Smooth muscle cell (in vitro differentiated cells): Measurements from ENCODE around the gene TTC16. TPM values are rescaled to one million over a fixed set of nuclear protein-coding genes. Genes with fewer than 3 reads are reported as not detected.

Experiments
- DNase-seq: peaks from one replicate; lab custom pipeline; 2025; ENCODE audit not compliant: unreplicated experiment; lab: John Stamatoyannopoulos, UW
- H2AFZ ChIP-seq: fragments of 200-600 bp; sonication (generic); 2 replicates; pipeline ENCODE4 v1.6.0; 2016; ENCODE audit warnings: antibody characterized with exemption, low read depth, mild to moderate bottlenecking
- H3F3A ChIP-seq: fragments of 200-600 bp; sonication (generic); 2 replicates; pipeline ENCODE4 v1.6.0; 2017; ENCODE audit warnings: antibody characterized with exemption, low read depth
- H3K27ac ChIP-seq: fragments of 200-600 bp; sonication (generic); 2 replicates; pipeline ENCODE4 v1.5.1; 2016; ENCODE audit warnings: low read depth, mild to moderate bottlenecking
- H3K27me3 ChIP-seq: fragments of 200-600 bp; sonication (generic); 2 replicates; pipeline ENCODE4 v1.6.1; 2016; ENCODE audit warnings: low read depth, mild to moderate bottlenecking
- H3K36me3 ChIP-seq: fragments of 200-600 bp; sonication (generic); 2 replicates; pipeline ENCODE4 v1.5.1; 2016; ENCODE audit warnings: low read depth
- H3K4me1 ChIP-seq: fragments of 200-600 bp; sonication (generic); 2 replicates; pipeline ENCODE4 v1.5.1; 2016; ENCODE audit warnings: low read depth
- H3K4me2 ChIP-seq: fragments of 200-600 bp; sonication (generic); 2 replicates; pipeline ENCODE4 v1.6.0; 2016; ENCODE audit warnings: mild to moderate bottlenecking
- H3K4me3 ChIP-seq: fragments of 200-600 bp; sonication (generic); 2 replicates; pipeline ENCODE4 v1.5.1; 2016; ENCODE audit warnings: mild to moderate bottlenecking
- H3K79me2 ChIP-seq: fragments of 200-600 bp; sonication (generic); 2 replicates; pipeline ENCODE4 v1.6.0; 2016; ENCODE audit warnings: low read depth, mild to moderate bottlenecking
- H3K9ac ChIP-seq: fragments of 200-600 bp; sonication (generic); 2 replicates; pipeline ENCODE4 v1.6.0; 2016; ENCODE audit warnings: low read depth
- H3K9me3 ChIP-seq: fragments of 200-600 bp; sonication (generic); replicated peaks from 2 replicates; pipeline ENCODE4 v1.5.1; 2016; ENCODE audit warnings: low read depth
- H4K20me1 ChIP-seq: fragments of 200-600 bp; sonication (generic); 2 replicates; pipeline ENCODE4 v1.6.0; 2016; ENCODE audit warnings: low read depth
- CTCF ChIP-seq: fragments of 200-600 bp; sonication (generic); IDR thresholded peaks from 2 replicates; pipeline ENCODE4 v1.5.1; 2017; ENCODE audit warnings: borderline replicate concordance, mild to moderate bottlenecking, antibody characterized with exemption; ENCODE audit not compliant: insufficient read depth, poor library complexity, severe bottlenecking
- WGBS: methylation state at CpG from one replicate; pipeline ENCODE4 v1.1.7; 2016; ENCODE audit warnings: low lambda C conversion rate; 5-methylcytosine and 5-hydroxymethylcytosine counted together
- polyA plus RNA-seq: library from polyadenylated mRNA; unstranded; fragments of >200 nt; fragmentation: Nextera tagmentation; extraction: Ambion mirVana; gene quantifications from 2 replicates; pipeline ENCODE4 v1.2.1, GENCODE V29; 2016
- total RNA-seq: library from RNA; depleted of rRNA; stranded (reverse); fragments of >200 nt; gene quantifications from 2 replicates; pipeline ENCODE4 v1.2.3, GENCODE V29; 2014

The TTC16 gene
- total and polyA plus RNA-seq, 2 experiments from 2014 or later, result 0.22 TPM; not detected in 1

DNA sequence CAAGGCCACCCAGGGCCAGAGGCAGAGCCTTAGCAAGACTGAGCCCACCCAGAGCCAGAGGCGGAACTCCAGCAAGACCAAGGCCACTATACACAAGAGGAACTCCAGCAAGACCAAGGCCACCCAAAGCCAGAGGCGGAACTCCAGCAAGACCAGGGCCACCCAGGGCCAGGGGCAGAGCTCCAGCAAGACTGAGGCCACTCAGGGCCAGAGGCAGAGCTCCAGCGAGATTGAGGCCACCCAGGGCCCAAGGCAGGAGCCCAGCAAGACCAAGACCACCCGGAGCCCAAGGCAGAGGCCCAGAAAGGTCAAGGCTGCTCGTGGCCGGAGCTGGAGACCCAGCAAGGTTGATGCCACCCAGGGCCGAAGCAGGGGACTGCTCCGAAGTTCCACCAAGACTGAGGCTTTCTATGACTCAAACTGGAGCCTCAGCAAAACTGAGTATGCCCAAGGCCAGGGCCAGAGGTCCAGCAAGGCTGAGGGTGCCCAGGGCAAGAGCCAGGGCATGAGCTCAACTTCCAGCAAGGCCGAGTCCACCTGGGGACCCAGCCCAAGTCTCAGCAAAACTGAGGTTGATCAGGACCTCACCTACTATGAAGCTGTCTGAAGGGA is 15.0 kb downstream of the TTC16 start:
- Histone ChIP-seq H3K4me3 (no peak overlapping the region), H2AFZ (no peak overlapping the region), H3K4me1 (no peaks in the 10 kb centered on the region), H3K4me2 (no peak overlapping the region), H4K20me1 (no peaks in the 10 kb centered on the region), H3K36me3 (no peaks in the 10 kb centered on the region), H3F3A (no peaks in the 10 kb centered on the region), H3K9me3 (no peaks in the 10 kb centered on the region), H3K27ac (no peak overlapping the region), H3K9ac (no peak overlapping the region), H3K27me3 (no peaks in the 10 kb centered on the region), H3K79me2 (no peaks in the 10 kb centered on the region)
- WGBS, result 96% methylated on average over 9 of the region's 9 CpGs
- no peak for DNase-seq
- TF ChIP-seq CTCF, result no peak

DNA sequence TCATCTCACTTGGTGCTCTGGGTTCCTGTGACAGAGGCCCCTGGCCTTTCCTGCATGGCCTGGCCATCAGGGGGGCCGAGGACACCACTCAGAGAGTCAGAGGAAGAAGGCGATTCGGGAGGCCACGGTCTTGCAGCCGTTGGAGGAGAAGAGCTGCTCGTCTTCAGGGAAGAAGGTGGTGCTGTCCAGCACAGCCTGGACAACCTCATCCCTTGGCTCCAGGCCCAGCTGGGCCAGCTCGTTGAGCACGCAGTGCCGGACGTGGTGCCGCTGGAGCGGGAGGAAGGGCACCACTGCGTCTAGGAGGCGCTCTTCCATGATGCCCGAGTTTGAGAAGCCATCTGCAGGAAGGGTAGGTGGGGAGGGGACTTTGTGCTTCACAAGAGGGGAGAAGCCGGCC is 16.1 kb downstream of the TTC16 start:
- H3K9me3 ChIP-seq, result no peaks in the 10 kb centered on the region
- H3K36me3 ChIP-seq, result no peaks in the 10 kb centered on the region
- H3K4me1 ChIP-seq, result no peaks in the 10 kb centered on the region
- no peak overlapping the region for H3K27ac ChIP-seq
- H3K4me2 ChIP-seq, result no peak overlapping the region
- no peak for TF ChIP-seq CTCF
- H4K20me1 ChIP-seq, result no peaks in the 10 kb centered on the region
- no peaks in the 10 kb centered on the region for H3K27me3 ChIP-seq
- H2AFZ ChIP-seq, result no peak overlapping the region
- no peak overlapping the region for H3K9ac ChIP-seq
- no peak overlapping the region for H3K4me3 ChIP-seq
- 92% methylated on average over 16 of the region's 16 CpGs for WGBS
- H3K79me2 ChIP-seq, result no peaks in the 10 kb centered on the region
- H3F3A ChIP-seq, result no peaks in the 10 kb centered on the region
- no peak for DNase-seq

DNA sequence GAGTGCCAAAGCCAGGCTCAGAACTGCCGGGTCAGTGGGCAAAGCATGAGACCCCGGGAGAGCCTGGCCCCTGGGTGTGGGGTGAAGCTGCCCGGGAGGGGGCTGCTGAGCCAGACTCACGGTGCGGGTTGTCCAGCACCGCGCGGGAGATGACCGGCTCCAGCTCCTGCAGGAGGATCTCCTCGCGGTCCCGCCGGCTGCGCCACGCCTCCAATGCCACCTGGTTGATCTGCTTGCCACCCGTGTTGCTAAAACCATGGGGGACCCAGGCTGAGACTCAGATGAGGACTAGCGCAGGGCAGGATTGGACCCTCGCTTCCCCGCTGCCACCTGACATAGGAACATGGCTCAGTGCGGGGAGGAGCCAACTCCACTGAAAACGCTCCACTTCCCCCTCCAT is 16.6 kb downstream of the TTC16 start:
- Histone ChIP-seq H3K36me3 (no peaks in the 10 kb centered on the region), H3K79me2 (no peaks in the 10 kb centered on the region), H3F3A (no peaks in the 10 kb centered on the region), H3K4me2 (no peak overlapping the region), H3K27me3 (no peaks in the 10 kb centered on the region), H4K20me1 (no peaks in the 10 kb centered on the region), H2AFZ (no peak overlapping the region), H3K9me3 (no peaks in the 10 kb centered on the region), H3K4me1 (no peaks in the 10 kb centered on the region), H3K9ac (no peak overlapping the region), H3K4me3 (no peak overlapping the region), H3K27ac (no peak overlapping the region)
- 98% methylated on average over 21 of the region's 21 CpGs for WGBS
- no peak for TF ChIP-seq CTCF
- no peak for DNase-seq

DNA sequence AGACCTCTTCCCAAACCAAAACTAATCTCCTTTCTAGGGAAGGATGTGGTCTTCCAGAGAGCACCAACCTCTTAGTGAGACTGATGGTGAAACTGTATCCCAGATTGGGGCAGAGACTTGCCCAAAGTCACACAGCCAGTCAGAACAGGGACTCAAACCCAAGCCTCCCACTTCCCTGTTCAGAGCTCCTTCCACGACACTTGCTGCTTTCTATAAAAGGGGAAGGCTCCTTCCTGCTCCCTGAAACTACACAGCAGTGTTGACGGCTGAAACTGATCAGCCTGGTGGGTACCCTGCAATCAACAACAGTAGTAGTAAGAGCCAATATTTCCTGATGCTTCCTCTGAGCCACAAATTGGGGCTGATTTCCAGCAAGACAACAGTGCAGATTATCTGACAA is 17.7 kb downstream of the TTC16 start:
- H3K27ac ChIP-seq, result no peak overlapping the region
- H3K4me3 ChIP-seq, result no peak overlapping the region
- no peaks in the 10 kb centered on the region for H3K4me1 ChIP-seq
- no peak for DNase-seq
- TF ChIP-seq CTCF, result no peak
- H3F3A ChIP-seq, result no peaks in the 10 kb centered on the region
- no peaks in the 10 kb centered on the region for H3K27me3 ChIP-seq
- H3K9me3 ChIP-seq, result no peaks in the 10 kb centered on the region
- no peak overlapping the region for H3K9ac ChIP-seq
- no peaks in the 10 kb centered on the region for H4K20me1 ChIP-seq
- H2AFZ ChIP-seq, result no peak overlapping the region
- no peak overlapping the region for H3K4me2 ChIP-seq
- H3K79me2 ChIP-seq, result no peaks in the 10 kb centered on the region
- no peaks in the 10 kb centered on the region for H3K36me3 ChIP-seq
- WGBS, result 95% methylated on average over 2 of the region's 2 CpGs
